Measurements from ENCODE around the gene SLC16A14.

The SLC16A14 gene

GRCh38 chr2:230075988-230076631 is 7.4 kb upstream of the SLC16A14 start:
- no peak overlapping the region for H3K27ac ChIP-seq
- no peaks in the 10 kb centered on the region for H3K4me1 ChIP-seq (ENCODE audit: low read depth, poor library complexity, severe bottlenecking)
- TF ChIP-seq, protein P1, sequence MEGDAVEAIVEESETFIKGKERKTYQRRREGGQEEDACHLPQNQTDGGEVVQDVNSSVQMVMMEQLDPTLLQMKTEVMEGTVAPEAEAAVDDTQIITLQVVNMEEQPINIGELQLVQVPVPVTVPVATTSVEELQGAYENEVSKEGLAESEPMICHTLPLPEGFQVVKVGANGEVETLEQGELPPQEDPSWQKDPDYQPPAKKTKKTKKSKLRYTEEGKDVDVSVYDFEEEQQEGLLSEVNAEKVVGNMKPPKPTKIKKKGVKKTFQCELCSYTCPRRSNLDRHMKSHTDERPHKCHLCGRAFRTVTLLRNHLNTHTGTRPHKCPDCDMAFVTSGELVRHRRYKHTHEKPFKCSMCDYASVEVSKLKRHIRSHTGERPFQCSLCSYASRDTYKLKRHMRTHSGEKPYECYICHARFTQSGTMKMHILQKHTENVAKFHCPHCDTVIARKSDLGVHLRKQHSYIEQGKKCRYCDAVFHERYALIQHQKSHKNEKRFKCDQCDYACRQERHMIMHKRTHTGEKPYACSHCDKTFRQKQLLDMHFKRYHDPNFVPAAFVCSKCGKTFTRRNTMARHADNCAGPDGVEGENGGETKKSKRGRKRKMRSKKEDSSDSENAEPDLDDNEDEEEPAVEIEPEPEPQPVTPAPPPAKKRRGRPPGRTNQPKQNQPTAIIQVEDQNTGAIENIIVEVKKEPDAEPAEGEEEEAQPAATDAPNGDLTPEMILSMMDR (conservative IDR thresholded peaks at IDR 0.05; ENCODE audit: low read depth, low read length): no peak
- no peaks in the 10 kb centered on the region for H3K36me3 ChIP-seq (ENCODE audit: insufficient read depth)
- H3K27me3 ChIP-seq (ENCODE audit: insufficient read depth, low read depth): no peaks in the 10 kb centered on the region
- no peaks in the 10 kb centered on the region for H3K79me2 ChIP-seq (ENCODE audit: insufficient read depth, low read depth)
- no peak overlapping the region for H2AFZ ChIP-seq (ENCODE audit: low read depth)
- H3K4me2 ChIP-seq: no peak overlapping the region
- H3K4me3 ChIP-seq (IDR thresholded peaks at IDR 0.05; ENCODE audit: insufficient read depth, low read depth, low read length): no peak overlapping the region
- H3K9ac ChIP-seq: no peak overlapping the region
- no peaks in the 10 kb centered on the region for H4K20me1 ChIP-seq (ENCODE audit: insufficient read depth)

DNA sequence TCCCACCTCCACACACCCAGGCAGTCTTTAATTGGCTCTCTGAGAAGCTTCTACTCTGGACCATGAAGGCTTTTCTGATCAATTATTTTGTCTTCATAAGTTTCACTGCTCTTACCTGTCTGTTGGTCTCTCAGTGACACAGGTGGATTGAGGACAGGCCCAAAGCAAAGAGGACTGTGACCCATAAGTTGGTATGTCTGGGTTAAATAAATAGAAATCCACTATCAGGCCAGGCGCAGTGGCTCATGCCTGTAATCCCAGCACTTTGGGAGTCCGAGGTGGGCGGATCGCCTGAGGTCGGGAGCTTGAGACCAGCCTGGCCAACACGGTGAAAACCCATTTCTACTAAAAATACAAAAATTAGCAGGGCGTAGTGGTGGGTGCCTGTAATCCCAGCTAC is 2.7 kb upstream of the SLC16A14 start:
- Histone ChIP-seq H3K4me2 (no peak overlapping the region), H3K36me3 (ENCODE audit: insufficient read depth) (no peaks in the 10 kb centered on the region), H2AFZ (ENCODE audit: low read depth) (no peak overlapping the region), H3K27ac (no peak overlapping the region), H3K4me1 (ENCODE audit: low read depth, poor library complexity, severe bottlenecking) (peaks cover 2% of the 10 kb centered on the region), H4K20me1 (ENCODE audit: insufficient read depth) (no peaks in the 10 kb centered on the region), H3K79me2 (ENCODE audit: insufficient read depth, low read depth) (no peaks in the 10 kb centered on the region), H3K9ac (no peak overlapping the region), H3K27me3 (ENCODE audit: insufficient read depth, low read depth) (no peaks in the 10 kb centered on the region), H3K4me3 (IDR thresholded peaks at IDR 0.05; ENCODE audit: insufficient read depth, low read depth, low read length) (no peak overlapping the region)
- TF ChIP-seq, protein P1 (conservative IDR thresholded peaks at IDR 0.05; ENCODE audit: low read depth, low read length): no peak

DNA sequence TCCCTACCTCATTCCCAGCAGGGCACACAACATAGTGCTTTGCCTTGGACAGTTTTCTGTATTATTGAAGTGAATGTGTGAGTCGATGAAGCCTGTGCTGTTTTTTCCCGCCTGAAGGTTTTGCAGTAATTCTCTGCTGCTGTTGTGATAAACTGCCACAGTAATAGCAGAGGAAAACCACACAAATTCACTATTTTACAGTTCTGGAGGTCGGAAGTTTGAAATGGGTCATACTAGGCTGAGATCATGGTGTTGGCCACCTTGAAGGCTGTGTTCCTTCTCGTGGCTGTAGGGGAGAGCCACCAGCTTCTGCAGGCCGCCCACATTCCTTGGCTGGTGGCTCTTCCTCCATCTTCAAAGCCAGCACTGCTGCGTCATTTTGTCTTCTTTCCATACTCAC is 678 bp upstream of the SLC16A14 start:
- Histone ChIP-seq H3K27me3 (ENCODE audit: insufficient read depth, low read depth) (no peaks in the 10 kb centered on the region), H3K36me3 (ENCODE audit: insufficient read depth) (no peaks in the 10 kb centered on the region), H3K79me2 (ENCODE audit: insufficient read depth, low read depth) (no peaks in the 10 kb centered on the region), H2AFZ (ENCODE audit: low read depth) (no peak overlapping the region), H3K4me2 (no peak overlapping the region), H4K20me1 (ENCODE audit: insufficient read depth) (no peaks in the 10 kb centered on the region), H3K4me1 (ENCODE audit: low read depth, poor library complexity, severe bottlenecking) (peaks cover 2% of the 10 kb centered on the region), H3K4me3 (IDR thresholded peaks at IDR 0.05; ENCODE audit: insufficient read depth, low read depth, low read length) (no peak overlapping the region), H3K27ac (no peak overlapping the region), H3K9ac (no peak overlapping the region)
- TF ChIP-seq, protein P1 (conservative IDR thresholded peaks at IDR 0.05; ENCODE audit: low read depth, low read length): no peak

GRCh38 chr2:230068016-230068650 is 591 bp downstream of the SLC16A14 start:
- Histone ChIP-seq H3K36me3 (ENCODE audit: insufficient read depth) (no peaks in the 10 kb centered on the region), H3K4me2 (peak overlapping the region; percentile 80), H3K4me1 (ENCODE audit: low read depth, poor library complexity, severe bottlenecking) (peaks cover 2% of the 10 kb centered on the region), H3K27ac (no peak overlapping the region), H3K79me2 (ENCODE audit: insufficient read depth, low read depth) (no peaks in the 10 kb centered on the region), H2AFZ (ENCODE audit: low read depth) (peak overlapping the region; percentile 86), H3K27me3 (ENCODE audit: insufficient read depth, low read depth) (no peaks in the 10 kb centered on the region), H3K4me3 (IDR thresholded peaks at IDR 0.05; ENCODE audit: insufficient read depth, low read depth, low read length) (no peak overlapping the region), H4K20me1 (ENCODE audit: insufficient read depth) (no peaks in the 10 kb centered on the region), H3K9ac (peak overlapping the region; percentile 37; the same call in 1 of the 2 replicates)
- TF ChIP-seq, protein P1 (conservative IDR thresholded peaks at IDR 0.05; ENCODE audit: low read depth, low read length): no peak

Data from KMS-11 (cell line).